ENCODE data around the gene TTC38. TPM values are rescaled to one million over a fixed set of nuclear protein-coding genes. Genes with fewer than 3 reads are reported as not detected.

Gene TTC38
- total RNA-seq, 1 experiment from 2014 or later: 31.5 TPM

GRCh38 chr22:46237453-46238124 is 30.2 kb upstream of the TTC38 start:
- Histone ChIP-seq H4K8ac (replicated peaks; ENCODE audit: insufficient read length, low read depth, low read length) (no peak overlapping the region), H3K4ac (ENCODE audit: low read depth, low read length) (no peak overlapping the region), H3K79me2 (ENCODE audit: insufficient read depth, low read length) (no peaks in the 10 kb centered on the region), H3K14ac (ENCODE audit: insufficient read depth, low read length) (no peak overlapping the region), H2BK15ac (ENCODE audit: low read depth, low read length) (no peak overlapping the region), H2AFZ (ENCODE audit: low read length) (no peak overlapping the region), H3K27me3 (ENCODE audit: insufficient read depth, low read length) (no peaks in the 10 kb centered on the region), H4K91ac (ENCODE audit: insufficient read length, low read depth, low read length) (no peak overlapping the region), H4K5ac (ENCODE audit: insufficient read length, low read depth, low read length) (no peak overlapping the region), H3K9ac (ENCODE audit: extremely low read depth, insufficient read length, low read length) (no peak overlapping the region), H3K56ac (ENCODE audit: insufficient read length, low read depth, low read length) (no peak overlapping the region), H2BK120ac (ENCODE audit: low read depth, low read length, poor library complexity, severe bottlenecking) (no peak overlapping the region), H3K23ac (ENCODE audit: insufficient read length, low read depth, low read length) (no peak overlapping the region), H2BK5ac (ENCODE audit: insufficient read length, low read length) (no peak overlapping the region), H4K20me1 (ENCODE audit: control insufficient read depth, insufficient read depth, insufficient read length) (no peaks in the 10 kb centered on the region), H2BK20ac (ENCODE audit: low read depth, low read length, poor library complexity, severe bottlenecking) (no peak overlapping the region), H3K4me2 (ENCODE audit: insufficient read depth, insufficient read length, low read length) (no peak overlapping the region), H3K27ac (ENCODE audit: insufficient read length, low read depth, low read length) (no peak overlapping the region), H3K4me1 (ENCODE audit: insufficient read depth, low read length) (no peaks in the 10 kb centered on the region), H3K18ac (ENCODE audit: insufficient read length, low read depth, low read length) (no peak overlapping the region), H3K23me2 (ENCODE audit: insufficient read length, low read depth, low read length, poor library complexity, severe bottlenecking) (no peaks in the 10 kb centered on the region), H3T11ph (ENCODE audit: low read length) (no peak overlapping the region), H3K9me3 (ENCODE audit: control insufficient read depth, low read depth, low read length) (no peaks in the 10 kb centered on the region), H3K79me1 (ENCODE audit: insufficient read depth, low read depth, low read length, poor library complexity, severe bottlenecking) (no peaks in the 10 kb centered on the region), H2BK12ac (ENCODE audit: insufficient read length, low read depth, low read length) (no peak overlapping the region), H2AK5ac (ENCODE audit: insufficient read length, low read length) (no peak overlapping the region)
- WGBS (ENCODE audit: extremely low coverage, insufficient read length, low lambda C conversion rate): no CpG with 5 or more reads among the region's 12 CpGs
- Mint-ChIP-seq H3K27me3 (ENCODE audit: low read depth) (peaks cover 4% of the 10 kb centered on the region), H3K4me3 (no peak overlapping the region), H3K9me3 (peaks cover 0 to 2% of the 10 kb centered on the region in 2 experiments; a peak in 2 of 5 replicates), H3K36me3 (ENCODE audit: insufficient read depth in 1 of 3, low read depth in 3 of 3) (peaks cover 2 to 8% (median 5%) of the 10 kb centered on the region in 3 experiments; a peak in 3 of 7 replicates), H3K4me1 (no peaks in the 10 kb centered on the region), H3K27ac (no peak overlapping the region)
- no peak for TF ChIP-seq CTCF (conservative IDR thresholded peaks at IDR 0.05)
- DNase-seq: no peak

Measured in H9 (cell line).